CD4-positive, alpha-beta T cell treated with Interleukin-17A for 4 hours (primary cell): ENCODE measurements around the gene SHBG.
"Not testable (repeated sequence)": the region's sequence is repeated elsewhere in the genome, so short reads cannot be mapped to it uniquely, and the experiment has no call there.

ENCODE experiments used
- DNase-seq: peaks from one replicate; pipeline ENCODE4 v3.0.0-alpha.2; 2020; ENCODE audit warnings: mixed read lengths

The SHBG gene

DNA sequence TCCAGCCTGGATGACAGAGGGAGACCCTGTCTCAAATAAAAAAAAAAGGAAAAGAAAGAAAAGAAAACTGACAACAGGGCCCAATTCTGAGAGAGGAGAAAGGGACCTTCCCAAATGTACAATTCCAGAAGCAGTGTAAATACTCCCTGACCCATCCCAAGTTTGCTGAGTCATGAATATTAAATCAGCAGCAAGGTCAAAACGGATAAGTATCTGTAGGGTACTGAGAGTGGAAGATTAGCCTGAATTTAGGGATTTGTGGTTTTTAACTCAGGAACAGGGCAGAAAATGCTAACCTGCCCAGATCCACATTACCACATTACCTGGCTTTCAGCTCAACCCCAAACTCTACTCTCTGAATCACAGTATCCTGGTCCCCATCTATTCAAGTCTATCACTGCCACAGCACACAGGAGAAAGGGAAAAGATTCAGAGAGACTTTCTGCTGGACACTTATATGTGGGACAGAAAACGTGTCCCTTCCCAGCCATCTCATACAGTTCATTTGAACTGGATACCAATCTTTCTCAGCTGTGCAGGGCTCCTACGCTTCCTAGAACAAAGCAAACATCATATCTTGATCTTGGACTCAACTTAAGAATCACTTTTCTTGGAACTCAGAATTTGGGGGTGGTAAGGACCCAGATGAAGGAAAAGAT, 18.2 kb upstream of the SHBG start:
- no peak for DNase-seq

DNA sequence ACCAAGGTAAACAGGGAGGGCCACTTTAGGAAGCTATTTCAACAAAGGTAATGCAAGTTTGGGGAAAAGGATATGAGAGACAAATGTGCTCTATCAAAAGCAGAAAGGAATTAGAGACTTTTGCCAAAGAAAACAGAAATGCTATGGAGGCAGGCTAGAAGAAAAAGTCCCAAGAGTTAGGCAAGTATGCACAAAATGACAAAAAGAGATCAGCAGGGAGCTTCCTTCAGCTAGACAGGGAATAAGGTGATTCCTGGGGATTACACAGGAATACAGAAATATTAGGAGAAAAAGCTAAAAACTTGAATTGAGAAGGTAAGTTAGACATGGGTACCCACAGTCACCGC, 17.7 kb upstream of the SHBG start:
- DNase-seq = no peak

DNA sequence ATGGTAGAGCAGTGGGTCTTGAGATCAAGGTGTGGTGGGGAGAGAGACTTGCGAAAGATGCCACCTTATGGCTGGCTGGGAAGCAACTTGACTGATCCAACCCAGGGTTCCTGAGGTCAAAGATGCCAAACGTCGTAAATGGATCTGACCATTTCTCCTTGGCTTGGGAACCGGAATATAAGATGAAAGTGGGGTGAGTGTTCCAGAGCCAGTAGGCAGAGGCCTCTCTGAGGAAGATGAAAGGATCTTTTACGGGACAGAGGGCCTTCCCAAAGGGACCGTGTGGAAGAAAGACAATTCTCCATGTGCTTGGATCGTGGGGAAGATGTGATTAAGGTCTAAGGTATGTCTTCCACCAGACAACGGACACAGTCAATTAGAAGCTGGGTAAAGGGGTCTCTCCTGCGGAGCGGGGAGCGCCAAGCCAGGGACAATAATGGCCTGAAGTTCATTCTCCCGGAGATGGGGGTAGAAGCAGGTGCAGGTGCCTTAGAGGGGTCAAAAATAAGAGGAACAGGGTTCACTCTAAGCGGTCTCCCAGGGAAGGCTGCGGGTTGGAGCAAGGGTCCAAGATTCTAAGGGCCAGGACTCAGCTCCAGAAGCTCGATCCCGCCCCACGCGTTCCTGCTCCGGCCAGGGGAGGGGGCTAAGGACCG, 16.0 kb upstream of the SHBG start:
- no peak for DNase-seq

GRCh38 chr17:7614425-7615264, 15.3 kb upstream of the SHBG start, which contains the start of gene FXR2:
FXR2 (minus strand) TSS chr17:7614897; CDS start chr17:7614532, 365 bp downstream.
- DNase-seq = peak; percentile 98

DNA sequence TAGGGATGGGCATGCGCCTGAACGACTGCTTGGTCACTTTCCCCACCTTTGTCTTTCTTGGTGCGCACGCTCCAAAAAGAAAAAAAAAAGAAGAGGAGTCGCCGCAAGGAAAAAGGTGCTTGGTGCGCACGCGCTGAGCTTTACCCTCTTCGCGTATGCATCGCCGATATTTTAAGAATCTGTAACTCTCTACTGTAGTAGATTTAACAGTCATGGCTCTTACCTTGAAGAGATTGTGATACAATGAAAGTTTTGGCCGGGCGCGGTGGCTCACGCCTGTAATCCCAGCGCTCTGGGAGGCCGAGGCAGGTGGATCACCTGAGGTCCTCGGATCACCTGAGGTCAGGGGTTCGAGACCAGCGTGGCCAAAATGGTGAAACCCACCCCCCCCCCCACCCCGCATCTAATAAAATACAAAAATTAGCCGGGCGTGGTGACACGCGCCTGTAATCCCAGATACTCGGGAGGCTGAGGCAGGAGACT, 14.6 kb upstream of the SHBG start:
- no peak for DNase-seq

GRCh38 chr17:7618608-7619007, 11.3 kb upstream of the SHBG start:
- no peak for DNase-seq

GRCh38 chr17:7620835-7621234, 9.1 kb upstream of the SHBG start:
- DNase-seq = no peak

- DNase-seq = no peak
Observed at GRCh38 chr17:7623661-7624060, 6.3 kb upstream of the SHBG start.

GRCh38 chr17:7625749-7626148, 4.2 kb upstream of the SHBG start:
- DNase-seq = not testable (repeated sequence)

- no peak for DNase-seq
Observed at GRCh38 chr17:7626307-7626706, 3.6 kb upstream of the SHBG start.

DNA sequence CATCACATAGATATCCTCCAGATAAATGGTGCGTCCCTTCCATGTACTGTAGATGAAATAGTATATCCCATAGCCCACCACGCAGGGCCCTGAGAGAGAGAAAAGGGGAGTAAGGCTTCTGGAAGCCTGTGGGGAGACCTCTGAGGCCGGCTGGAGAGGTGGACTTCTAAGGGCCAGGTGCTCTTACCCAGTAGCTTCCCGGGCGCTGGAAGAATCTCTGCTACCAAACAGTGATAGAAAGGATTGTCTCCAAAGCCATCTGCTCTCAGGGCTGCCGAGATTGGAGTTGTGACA, 3.0 kb upstream of the SHBG start:
- no peak for DNase-seq

- DNase-seq = peak; percentile 93
Observed at GRCh38 chr17:7627250-7628121, 2.4 kb upstream of the SHBG start, which contains the start of gene SAT2. SAT2 (minus strand) TSS chr17:7627821; CDS start chr17:7627635, 186 bp downstream.

GRCh38 chr17:7631398-7632380, 1.8 kb downstream of the SHBG start:
- DNase-seq = no peak

DNA sequence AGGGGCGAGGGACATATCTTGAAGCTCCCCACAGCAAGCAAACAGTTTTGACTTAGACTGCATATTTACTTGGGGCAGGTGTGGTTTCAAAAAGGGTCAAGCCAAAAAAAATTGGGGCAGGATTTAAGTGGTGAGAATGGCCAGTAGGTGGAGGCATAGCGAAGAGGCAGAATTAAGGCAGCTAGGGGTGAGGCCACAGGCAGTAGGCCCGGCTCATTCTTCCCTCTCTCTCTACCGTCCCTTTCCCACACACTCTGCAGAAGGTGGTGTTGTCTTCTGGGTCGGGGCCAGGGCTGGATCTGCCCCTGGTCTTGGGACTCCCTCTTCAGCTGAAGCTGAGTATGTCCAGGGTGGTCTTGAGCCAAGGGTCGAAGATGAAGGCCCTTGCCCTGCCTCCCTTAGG, 2.6 kb downstream of the SHBG start:
- DNase-seq = peak; percentile 35

GRCh38 chr17:7633093-7633492, 3.2 kb downstream of the SHBG start:
- DNase-seq = no peak

DNA sequence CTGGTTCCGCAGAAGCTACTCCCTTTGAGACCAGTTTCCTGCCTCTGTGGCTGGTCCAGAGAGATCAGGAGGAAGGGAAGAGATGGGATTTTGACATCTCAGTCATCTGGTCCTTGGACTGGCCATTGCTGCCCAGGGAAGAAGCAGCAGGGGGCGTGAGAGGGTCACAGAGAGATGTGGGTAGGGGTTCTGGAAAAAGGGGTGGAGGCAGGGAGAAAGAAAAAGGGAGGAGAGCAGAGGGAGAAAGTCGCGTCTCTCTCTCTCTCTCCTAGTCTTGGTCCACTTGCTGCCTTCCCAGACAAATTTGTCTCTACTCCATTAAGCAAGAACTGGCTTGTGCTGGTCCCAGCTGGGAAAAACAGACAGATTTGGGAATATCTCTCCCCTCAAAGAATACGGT, 4.4 kb downstream of the SHBG start:
- DNase-seq = peak; percentile 23

DNA sequence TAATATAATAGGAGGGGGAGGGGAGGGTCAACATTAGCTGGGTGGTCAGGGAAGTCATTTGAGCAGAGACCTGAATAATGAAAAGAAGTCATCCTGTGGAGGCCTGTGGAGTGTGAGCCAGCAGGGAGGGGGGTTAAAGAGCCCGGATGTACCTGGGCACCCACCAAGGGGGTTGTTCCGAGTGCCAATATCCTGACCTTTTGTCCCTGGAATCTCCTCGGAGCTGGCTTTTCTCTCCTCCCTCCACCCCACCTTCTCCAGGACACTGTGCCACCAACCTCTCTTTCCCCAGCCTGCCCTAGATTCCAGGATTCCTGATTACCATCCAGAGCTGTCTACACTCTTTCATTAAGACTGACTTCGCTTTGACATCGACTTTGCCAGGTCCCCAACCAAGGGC, 6.2 kb downstream of the SHBG start:
- DNase-seq = no peak

DNA sequence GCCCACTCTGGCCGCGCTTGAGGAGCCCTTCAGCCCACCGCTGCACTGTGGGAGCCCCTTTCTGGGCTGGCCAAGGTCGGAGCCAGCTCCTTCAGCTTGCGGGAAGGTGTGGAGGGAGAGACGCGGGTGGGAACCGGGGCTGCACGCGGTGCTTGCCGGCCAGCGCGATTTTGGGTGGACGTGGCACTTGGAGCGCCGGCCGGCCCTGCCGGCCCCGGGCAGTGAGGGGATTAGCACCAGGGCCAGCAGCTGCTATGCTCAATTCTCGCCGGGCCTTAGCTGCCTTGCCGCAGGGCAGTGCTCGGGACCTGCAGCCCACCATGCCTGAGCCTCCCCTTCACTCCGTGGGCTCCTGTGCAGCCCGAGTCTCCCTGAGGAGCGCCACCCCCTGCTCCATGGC, 10.8 kb downstream of the SHBG start:
- no peak for DNase-seq

- not testable (repeated sequence) for DNase-seq
Observed at GRCh38 chr17:7641635-7642034, 11.7 kb downstream of the SHBG start.

- DNase-seq = no peak
Observed at GRCh38 chr17:7644775-7645174, 14.8 kb downstream of the SHBG start.

DNA sequence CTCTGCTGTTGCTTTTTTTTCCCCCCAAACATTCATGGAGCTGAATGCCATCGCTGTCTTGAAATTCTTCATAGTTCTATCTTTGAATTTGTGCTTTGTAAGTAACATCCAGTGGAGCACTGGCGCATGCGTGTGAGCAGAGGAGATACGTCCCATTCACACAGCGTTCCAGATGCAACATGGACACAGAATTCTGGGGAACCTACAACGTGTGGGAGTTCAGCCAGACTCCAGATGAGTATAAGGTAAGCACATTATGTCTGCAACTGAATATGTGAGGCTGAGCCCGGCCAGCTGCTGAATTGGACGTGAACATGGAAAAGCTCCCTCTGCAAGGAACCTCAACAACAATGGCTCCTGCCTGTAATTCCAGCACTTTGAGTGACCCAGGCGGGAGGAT, 16.5 kb downstream of the SHBG start:
- DNase-seq = no peak

DNA sequence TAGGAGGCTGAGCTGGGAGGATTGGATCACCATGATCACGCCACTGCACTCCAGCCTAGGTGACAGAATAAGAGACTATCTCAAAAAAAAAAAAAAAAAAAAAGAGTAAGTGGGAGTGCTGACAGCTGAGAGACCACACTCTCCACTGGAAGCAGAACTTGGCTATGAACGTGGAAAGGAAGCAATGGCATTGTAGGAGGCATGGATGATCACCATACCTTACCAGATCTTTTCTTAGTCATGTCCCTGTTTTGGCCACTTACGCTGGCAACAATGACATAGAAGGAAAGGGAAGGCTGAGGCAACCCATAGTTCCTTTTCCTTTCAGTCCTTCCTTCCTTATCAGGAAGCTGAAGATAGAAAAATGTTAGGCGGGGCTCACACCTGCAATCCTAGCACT, 17.1 kb downstream of the SHBG start:
- DNase-seq = no peak
